HL-60 (cell line): ENCODE data around the gene KIAA0825.

ENCODE experiments used
- DNase-seq, 2 experiments: peaks; one replicate each; pipeline ENCODE4 v3.0.0-alpha.2; 2010 to 2020; ENCODE audit warnings: low read depth in 1 of 2, low spot score in 1 of 2
- H3K27ac ChIP-seq: fragments of 250-450 bp; sonication (Bioruptor Pico); replicated peaks from 2 replicates; pipeline ENCODE4 v1.5.1; 2020; ENCODE audit warnings: mild to moderate bottlenecking, moderate library complexity
- H3K27me3 ChIP-seq: fragments of 250-450 bp; sonication (Bioruptor Pico); 2 replicates; pipeline ENCODE4 v1.5.1; 2021; ENCODE audit warnings: mild to moderate bottlenecking, moderate library complexity; ENCODE audit not compliant: insufficient read depth, poor library complexity, severe bottlenecking
- H3K4me3 ChIP-seq: replicated peaks from 2 replicates; pipeline ENCODE4 v1.5.1; 2011; ENCODE audit warnings: mild to moderate bottlenecking, control low read depth, low read length; ENCODE audit not compliant: insufficient read depth
- CTCF ChIP-seq: IDR thresholded peaks from one replicate; pipeline ENCODE4 v1.5.1; 2011; ENCODE audit warnings: low read length, control low read depth, inconsistent platforms; ENCODE audit not compliant: insufficient read depth
- GABPA ChIP-seq: IDR thresholded peaks from 2 replicates; pipeline ENCODE4 v1.6.1; 2012; ENCODE audit warnings: low read depth
- POLR2AphosphoS5 ChIP-seq: IDR thresholded peaks from 2 replicates; pipeline ENCODE4 v1.6.1; 2012; ENCODE audit warnings: low read depth
- REST ChIP-seq: IDR thresholded peaks from 2 replicates; pipeline ENCODE4 v1.6.1; 2012; ENCODE audit warnings: low read depth; ENCODE audit not compliant: insufficient replicate concordance
- SPI1 ChIP-seq: IDR thresholded peaks from 2 replicates; pipeline ENCODE4 v1.6.1; 2012; ENCODE audit warnings: low read depth, mild to moderate bottlenecking, borderline replicate concordance

KIAA0825 gene

GRCh38 chr5:94209272-94209671 is 409.1 kb downstream of the KIAA0825 start:
- no peak for DNase-seq
- Histone ChIP-seq H3K4me3 (no peak overlapping the region), H3K27ac (no peak overlapping the region), H3K27me3 (no peaks in the 10 kb centered on the region)
- TF ChIP-seq REST (no peak), POLR2AphosphoS5 (no peak), CTCF (no peak), SPI1 (no peak), GABPA (no peak)

GRCh38 chr5:94199566-94199965 is 418.8 kb downstream of the KIAA0825 start:
- H3K27ac ChIP-seq, result no peak overlapping the region
- no peaks in the 10 kb centered on the region for H3K27me3 ChIP-seq
- DNase-seq, result no peak
- TF ChIP-seq GABPA (no peak), REST (no peak), CTCF (no peak), SPI1 (no peak), POLR2AphosphoS5 (no peak)
- no peak overlapping the region for H3K4me3 ChIP-seq

- no peak overlapping the region for H3K27ac ChIP-seq
- no peaks in the 10 kb centered on the region for H3K27me3 ChIP-seq
- DNase-seq, result no peak
- no peak for TF ChIP-seq GABPA
- TF ChIP-seq POLR2AphosphoS5, result no peak
- H3K4me3 ChIP-seq, result no peak overlapping the region
These were observed 420.4 kb downstream of the KIAA0825 start for GRCh38 chr5:94197970-94198369.

- Histone ChIP-seq H3K27me3 (no peaks in the 10 kb centered on the region), H3K27ac (no peak overlapping the region), H3K4me3 (no peak overlapping the region)
- no peak for TF ChIP-seq POLR2AphosphoS5
- no peak for TF ChIP-seq CTCF
- TF ChIP-seq REST, result no peak
- no peak for TF ChIP-seq SPI1
- no peak for TF ChIP-seq GABPA
- no peak for DNase-seq
These were observed 421.5 kb downstream of the KIAA0825 start for GRCh38 chr5:94196953-94197352.
